ENCODE data around the gene TATDN2. TPM values are rescaled to one million over a fixed set of nuclear protein-coding genes. Genes with fewer than 3 reads are reported as not detected.

Gene TATDN2
- total RNA-seq, 3 donors from 2014 or later: 29.8 to 34.9 (median 34.4) TPM

GRCh38 chr3:10330319-10330718 lies 82.1 kb downstream of the TATDN2 start:
- ATAC-seq (no peak), DNase-seq (no peak)
- Histone ChIP-seq H3K4me3 (no peak overlapping the region), H3K36me3 (ENCODE audit: low read depth) (no peaks in the 10 kb centered on the region), H3K4me1 (ENCODE audit: low read depth) (no peaks in the 10 kb centered on the region), H3K9me3 (no peaks in the 10 kb centered on the region)
- intact Hi-C loops (cut with DNase I, micrococcal nuclease): no loop called here
- TF ChIP-seq CTCF (IDR thresholded peaks at IDR 0.05): no peak

Small RNA genes within 50 kb of the gene (microRNA-seq; reads per million reads assigned to microRNA genes)
- gene MIR378B: not detected

Other genes starting within 250 kb of the TATDN2 start
- gene FANCD2, start 222.0 kb upstream of the TATDN2 start, total RNA-seq: 10 to 100 TPM in 1 of 3 donors, 1 to 10 TPM in 2; 3.8 to 12.9 (median 5.4) TPM
- not detected for gene FANCD2OS, start 140.2 kb upstream of the TATDN2 start, total RNA-seq
- gene BRK1, start 132.8 kb upstream of the TATDN2 start, total RNA-seq: 100 to 1,000 TPM in 1 of 3 donors, 10 to 100 TPM in 2; 71.7 to 118 (median 85.5) TPM
- 10 to 100 TPM; 33.6 to 38.2 (median 36.2) TPM for gene VHL, start 106.7 kb upstream of the TATDN2 start, total RNA-seq
- gene IRAK2, start 83.5 kb upstream of the TATDN2 start, total RNA-seq: 1 to 10 TPM; 1.1 to 3.2 (median 2.4) TPM
- under 1 TPM; 0.51 to 0.63 (median 0.55) TPM for gene GHRL, start 44.5 kb downstream of the TATDN2 start, total RNA-seq
- 100 to 1,000 TPM in 1 of 3 donors, 10 to 100 TPM in 2; 88.1 to 127 (median 95.3) TPM for gene SEC13, start 72.7 kb downstream of the TATDN2 start, total RNA-seq